Smooth muscle cell of the umbilical artery (primary cell): ENCODE results near the gene CBY2. TPM values are rescaled to one million over a fixed set of nuclear protein-coding genes. Genes with fewer than 3 reads are reported as not detected.

ENCODE experiments used
- total RNA-seq: library from RNA; depleted of rRNA; stranded (reverse); fragments of >200 nt; gene quantifications from 2 replicates; pipeline ENCODE4 v1.2.3, GENCODE V29; 2014

Gene CBY2
- not detected in 2 replicates for total RNA-seq

GRCh38 chr13:45702088-45702487, at the start of gene CBY2:
Gene CBY2 (plus strand): TSS chr13:45702320. CDS start chr13:45702391, 71 bp downstream.

Other genes starting within 250 kb of the CBY2 start
- gene COG3, start 237.4 kb upstream of the CBY2 start, total RNA-seq, result 45.4 and 52.0 TPM in 2 replicates
- gene ERICH6B, start 86.6 kb upstream of the CBY2 start, total RNA-seq, result not detected in 2 replicates
- gene SIAH3, start 149.4 kb downstream of the CBY2 start, total RNA-seq, result not detected in 2 replicates